Right ventricle myocardium superior (tissue), 1 donor: ENCODE measurements around the gene MAGI3. TPM values are rescaled to one million over a fixed set of nuclear protein-coding genes. Genes with fewer than 3 reads are reported as not detected.
"Not testable (repeated sequence)": the region's sequence is repeated elsewhere in the genome, so short reads cannot be mapped to it uniquely, and the experiment has no call there.

ENCODE experiments used
- ATAC-seq: fragments of 200-7000 bp; cut with Tn5 transposase; one replicate; pipeline ENCODE4 v1.9.1; 2020; ENCODE audit warnings: mild to moderate bottlenecking; ENCODE audit not compliant: poor library complexity
- DNase-seq: peaks from one replicate; pipeline ENCODE4 v3.0.0-alpha.2; 2020
- intact Hi-C: fragments of 100-400 bp; cut with DNase I; formaldehyde crosslinking; loops from one replicate; pipeline ENCODE4 v1.11.2; 2022
- total RNA-seq: library from RNA; stranded (reverse); fragmentation: NEBNext Ultra II Directional; extraction: Animal tissue kit (Norgen Biotek cat#: 25700); gene quantifications from one replicate; pipeline ENCODE4 v1.2.1, GENCODE V29; 2021
- donor health status: DM: no; HTN: yes; CAD: no; lungs with severe emphysema.

Gene MAGI3
- total RNA-seq, 1 donor from 2014 or later: 4.7 TPM

- DNase-seq: no peak
- no peak for ATAC-seq
- intact Hi-C loops: no loop called here
Measured at GRCh38 chr1:113540335-113540734, 150.0 kb downstream of the MAGI3 start.

- ATAC-seq (no peak), DNase-seq (no peak)
- intact Hi-C loops: no loop called here
Measured at GRCh38 chr1:113541106-113541505, 150.8 kb downstream of the MAGI3 start.

GRCh38 chr1:113542221-113542701 is 151.9 kb downstream of the MAGI3 start:
- no peak for DNase-seq
- intact Hi-C loops: no loop called here
- no peak for ATAC-seq

GRCh38 chr1:113543110-113543509 is 152.8 kb downstream of the MAGI3 start:
- intact Hi-C loops: no loop called here
- ATAC-seq: no peak

GRCh38 chr1:113545210-113545609 is 154.9 kb downstream of the MAGI3 start:
- no peak for ATAC-seq
- intact Hi-C loops: no loop called here
- no peak for DNase-seq

More at GRCh38 chr1:113543110-113543509, 152.8 kb downstream of the MAGI3 start:
- DNase-seq: no peak

GRCh38 chr1:113545626-113546025 is 155.3 kb downstream of the MAGI3 start:
- ATAC-seq (no peak), DNase-seq (no peak)
- intact Hi-C loops: no loop called here

- intact Hi-C loops: no loop called here
- no peak for ATAC-seq
- no peak for DNase-seq
Measured at GRCh38 chr1:113551728-113552127, 161.4 kb downstream of the MAGI3 start.

- no peak for ATAC-seq
- no peak for DNase-seq
- intact Hi-C loops: no loop called here
Measured at GRCh38 chr1:113552244-113552643, 161.9 kb downstream of the MAGI3 start.

- ATAC-seq (no peak), DNase-seq (no peak)
- intact Hi-C loops: no loop called here
Measured at GRCh38 chr1:113557187-113557586, 166.9 kb downstream of the MAGI3 start.

- intact Hi-C loops: no loop called here
- ATAC-seq (no peak), DNase-seq (no peak)
Measured at GRCh38 chr1:113565621-113566020, 175.3 kb downstream of the MAGI3 start.

- ATAC-seq: no peak
- no peak for DNase-seq
- intact Hi-C loops: no loop called here
Measured at GRCh38 chr1:113567427-113567826, 177.1 kb downstream of the MAGI3 start.

- intact Hi-C loops, ATAC-seq, DNase-seq: not testable (repeated sequence)
Measured at GRCh38 chr1:113575744-113576260, 185.5 kb downstream of the MAGI3 start.

- ATAC-seq: no peak
- intact Hi-C loops: no loop called here
- no peak for DNase-seq
Measured at GRCh38 chr1:113576271-113576670, 186.0 kb downstream of the MAGI3 start.

- DNase-seq (no peak), ATAC-seq (no peak)
- intact Hi-C loops: no loop called here
Measured at GRCh38 chr1:113579256-113580018, 189.1 kb downstream of the MAGI3 start.

GRCh38 chr1:113581323-113581722 is 191.0 kb downstream of the MAGI3 start:
- no peak for DNase-seq
- intact Hi-C loops: no loop called here
- ATAC-seq: no peak

GRCh38 chr1:113582084-113582483 is 191.8 kb downstream of the MAGI3 start:
- intact Hi-C loops: no loop called here
- no peak for DNase-seq
- ATAC-seq: no peak

GRCh38 chr1:113587475-113587874 is 197.2 kb downstream of the MAGI3 start:
- ATAC-seq (no peak), DNase-seq (no peak)
- intact Hi-C loops: no loop called here

GRCh38 chr1:113592230-113592629 is 201.9 kb downstream of the MAGI3 start:
- ATAC-seq: no peak
- intact Hi-C loops: no loop called here

GRCh38 chr1:113593550-113594297 is 203.4 kb downstream of the MAGI3 start:
- intact Hi-C loops: no loop called here
- ATAC-seq (no peak), DNase-seq (no peak)

More at GRCh38 chr1:113592230-113592629, 201.9 kb downstream of the MAGI3 start:
- DNase-seq: no peak

- ATAC-seq, intact Hi-C loops, DNase-seq: not testable (repeated sequence)
Measured at GRCh38 chr1:113604466-113604865, 214.2 kb downstream of the MAGI3 start.
